ENCODE data around the gene CPO. TPM values are rescaled to one million over a fixed set of nuclear protein-coding genes. Genes with fewer than 3 reads are reported as not detected.

CPO gene
- total RNA-seq, 6 experiments from 2014 or later, result not detected

DNA sequence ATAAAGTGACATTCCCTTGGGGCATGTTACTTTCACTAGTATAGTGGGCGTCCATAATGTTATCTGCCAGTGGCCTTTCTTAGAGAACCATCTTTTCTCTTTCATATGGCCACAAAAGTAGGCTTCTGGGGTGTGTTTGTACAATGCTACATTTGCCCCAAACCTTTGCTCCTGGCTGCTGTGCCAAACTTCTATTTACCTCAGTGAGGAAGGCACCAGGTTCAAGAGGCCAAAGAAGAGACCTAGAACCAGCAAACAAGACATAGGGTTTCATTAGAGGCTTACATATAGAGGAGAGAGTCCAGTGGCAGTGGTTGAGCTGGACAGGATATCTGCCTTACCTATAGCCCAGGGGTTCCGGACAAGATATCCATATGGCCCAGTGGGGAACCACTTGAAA is 48.5 kb downstream of the CPO start:
- DNase-seq, result no peak
- no peak overlapping the region for H3K4me3 Mint-ChIP-seq
- no peaks in the 10 kb centered on the region for H3K9me3 Mint-ChIP-seq
- no peaks in the 10 kb centered on the region for H3K27me3 Mint-ChIP-seq (ENCODE audit: insufficient read depth)
- H3K36me3 Mint-ChIP-seq (ENCODE audit: low read depth), result no peaks in the 10 kb centered on the region
- no peak overlapping the region for H3K27ac Mint-ChIP-seq
- TF ChIP-seq, protein P1, sequence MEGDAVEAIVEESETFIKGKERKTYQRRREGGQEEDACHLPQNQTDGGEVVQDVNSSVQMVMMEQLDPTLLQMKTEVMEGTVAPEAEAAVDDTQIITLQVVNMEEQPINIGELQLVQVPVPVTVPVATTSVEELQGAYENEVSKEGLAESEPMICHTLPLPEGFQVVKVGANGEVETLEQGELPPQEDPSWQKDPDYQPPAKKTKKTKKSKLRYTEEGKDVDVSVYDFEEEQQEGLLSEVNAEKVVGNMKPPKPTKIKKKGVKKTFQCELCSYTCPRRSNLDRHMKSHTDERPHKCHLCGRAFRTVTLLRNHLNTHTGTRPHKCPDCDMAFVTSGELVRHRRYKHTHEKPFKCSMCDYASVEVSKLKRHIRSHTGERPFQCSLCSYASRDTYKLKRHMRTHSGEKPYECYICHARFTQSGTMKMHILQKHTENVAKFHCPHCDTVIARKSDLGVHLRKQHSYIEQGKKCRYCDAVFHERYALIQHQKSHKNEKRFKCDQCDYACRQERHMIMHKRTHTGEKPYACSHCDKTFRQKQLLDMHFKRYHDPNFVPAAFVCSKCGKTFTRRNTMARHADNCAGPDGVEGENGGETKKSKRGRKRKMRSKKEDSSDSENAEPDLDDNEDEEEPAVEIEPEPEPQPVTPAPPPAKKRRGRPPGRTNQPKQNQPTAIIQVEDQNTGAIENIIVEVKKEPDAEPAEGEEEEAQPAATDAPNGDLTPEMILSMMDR (IDR thresholded peaks at IDR 0.05), result no peak
- peaks cover 18% of the 10 kb centered on the region for H3K4me1 Mint-ChIP-seq (ENCODE audit: low read depth)

DNA sequence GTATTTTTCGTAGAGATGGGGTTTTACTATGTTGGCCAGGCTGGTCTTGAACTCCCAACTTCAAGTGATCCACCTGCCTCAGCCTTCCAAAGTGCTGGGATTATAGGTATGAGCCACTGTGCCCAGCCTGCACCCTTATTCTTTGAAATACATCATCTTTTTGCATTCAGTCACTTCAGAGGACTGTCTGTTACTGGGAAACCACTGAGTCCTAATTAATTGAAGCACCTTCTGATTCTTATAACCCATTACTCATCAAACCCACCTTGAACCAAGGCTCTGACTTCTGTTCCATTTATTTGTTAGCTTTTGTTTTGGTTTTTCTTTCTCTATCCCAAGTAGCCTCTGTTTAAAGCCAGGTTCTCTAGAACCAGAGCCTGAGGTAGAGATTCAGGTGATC is 49.6 kb downstream of the CPO start:
- no peak overlapping the region for H3K27ac Mint-ChIP-seq
- no peak for DNase-seq
- H3K4me3 Mint-ChIP-seq, result no peak overlapping the region
- no peaks in the 10 kb centered on the region for H3K36me3 Mint-ChIP-seq (ENCODE audit: low read depth)
- no peaks in the 10 kb centered on the region for H3K9me3 Mint-ChIP-seq
- H3K4me1 Mint-ChIP-seq (ENCODE audit: low read depth), result peaks cover 14% of the 10 kb centered on the region
- TF ChIP-seq, protein P1 (IDR thresholded peaks at IDR 0.05), result no peak
- no peaks in the 10 kb centered on the region; the same call in 1 of the 2 replicates for H3K27me3 Mint-ChIP-seq (ENCODE audit: insufficient read depth)

DNA sequence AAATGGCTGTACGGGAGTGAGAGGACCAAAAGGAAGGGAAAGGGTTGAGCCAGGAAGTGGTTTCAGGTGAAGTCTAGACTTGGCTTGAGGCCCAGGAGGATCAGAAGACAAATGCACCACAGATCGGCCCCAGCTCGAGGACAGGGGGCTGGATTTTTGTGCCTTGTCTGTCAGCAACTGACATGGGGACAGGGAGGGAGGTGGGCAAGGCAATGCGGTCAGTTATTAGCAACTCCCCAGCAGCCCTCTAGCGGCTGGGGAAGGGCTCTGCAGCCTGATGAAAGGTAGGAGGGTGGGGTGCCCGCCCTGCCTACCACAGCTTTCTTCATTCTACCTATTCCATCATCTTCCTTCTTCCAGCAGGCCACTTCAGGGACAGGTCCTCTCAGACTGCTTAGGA is 50.0 kb downstream of the CPO start:
- Mint-ChIP-seq H3K4me3 (no peak overlapping the region), H3K4me1 (ENCODE audit: low read depth) (peaks cover 14% of the 10 kb centered on the region)
- DNase-seq, result no peak

DNA sequence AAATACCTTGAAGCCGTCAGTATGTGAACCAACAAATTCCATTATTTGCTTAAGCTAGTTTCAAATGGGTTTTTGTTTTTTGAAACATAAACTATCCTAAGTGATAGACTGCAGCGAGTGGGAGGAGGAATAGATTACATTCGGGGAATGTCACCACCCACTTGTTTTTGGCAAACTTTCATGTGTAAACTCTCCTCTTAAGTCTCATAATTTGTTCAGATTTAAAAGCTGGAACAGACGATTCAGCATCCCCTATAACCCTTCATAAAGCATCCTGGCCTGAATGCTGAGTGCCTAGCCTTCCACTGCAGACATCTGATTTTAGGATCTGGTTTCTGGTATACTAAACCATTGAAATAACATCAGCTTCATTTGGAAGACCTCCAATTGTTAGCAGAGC is 51.0 kb downstream of the CPO start:
- TF ChIP-seq, protein P1 (IDR thresholded peaks at IDR 0.05), result no peak
- DNase-seq, result no peak
- no peak overlapping the region for H3K27ac Mint-ChIP-seq
- no peaks in the 10 kb centered on the region for H3K36me3 Mint-ChIP-seq (ENCODE audit: low read depth)
- H3K9me3 Mint-ChIP-seq, result no peaks in the 10 kb centered on the region
- no peak overlapping the region for H3K4me3 Mint-ChIP-seq
- peaks cover 22% of the 10 kb centered on the region for H3K4me1 Mint-ChIP-seq (ENCODE audit: low read depth)
- H3K27me3 Mint-ChIP-seq (ENCODE audit: insufficient read depth), result peaks cover 1% of the 10 kb centered on the region; the same call in 1 of the 2 replicates

More for the DNA sequence above, 50.0 kb downstream of the CPO start:
- Mint-ChIP-seq H3K27ac (no peak overlapping the region), H3K9me3 (no peaks in the 10 kb centered on the region), H3K27me3 (ENCODE audit: insufficient read depth) (no peaks in the 10 kb centered on the region; the same call in 1 of the 2 replicates), H3K36me3 (ENCODE audit: low read depth) (no peaks in the 10 kb centered on the region)
- TF ChIP-seq, protein P1 (IDR thresholded peaks at IDR 0.05), result peak; percentile 82

DNA sequence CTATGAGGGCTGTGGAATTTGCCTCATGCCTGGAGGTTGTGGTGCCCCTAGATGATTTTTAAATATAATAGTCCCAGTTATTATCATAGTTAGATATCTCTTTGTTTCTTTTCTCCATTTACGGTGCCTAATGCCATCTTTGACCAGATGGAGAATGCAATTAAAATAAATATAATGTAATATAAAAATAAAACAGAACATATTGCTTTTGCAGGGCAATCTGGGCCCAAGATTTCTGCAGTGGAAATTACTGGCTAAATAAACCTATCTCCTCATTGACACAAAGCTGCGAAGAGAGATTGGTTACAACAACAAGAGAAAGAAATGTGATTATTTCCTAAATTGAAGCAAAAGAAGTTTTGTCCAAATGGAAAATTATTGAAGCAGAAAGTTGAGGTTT is 51.8 kb downstream of the CPO start:
- no peaks in the 10 kb centered on the region for H3K36me3 Mint-ChIP-seq (ENCODE audit: low read depth)
- no peaks in the 10 kb centered on the region for H3K9me3 Mint-ChIP-seq
- H3K4me1 Mint-ChIP-seq (ENCODE audit: low read depth), result peaks cover 23% of the 10 kb centered on the region
- peaks cover 1% of the 10 kb centered on the region; the same call in 1 of the 2 replicates for H3K27me3 Mint-ChIP-seq (ENCODE audit: insufficient read depth)
- H3K4me3 Mint-ChIP-seq, result no peak overlapping the region
- DNase-seq, result no peak
- H3K27ac Mint-ChIP-seq, result no peak overlapping the region
- TF ChIP-seq, protein P1 (IDR thresholded peaks at IDR 0.05), result no peak
